Left renal pelvis (tissue), 4 donors: ENCODE measurements around the gene GALNT5. TPM values are rescaled to one million over a fixed set of nuclear protein-coding genes. Genes with fewer than 3 reads are reported as not detected.
"Not testable (repeated sequence)": the region's sequence is repeated elsewhere in the genome, so short reads cannot be mapped to it uniquely, and the experiment has no call there.

Experiments used
- DNase-seq, 4 donors: peaks; one replicate each; pipeline ENCODE4 v3.0.0-alpha.2; 2013; ENCODE audit warnings: low read depth in 4 of 4, low spot score in 3 of 4
- polyA plus RNA-seq, 4 donors: library from polyadenylated mRNA; unstranded; fragments of 120-200 nt; gene quantifications; one replicate each; pipeline ENCODE4 v1.2.1, GENCODE V29; 2013; ENCODE audit not compliant: insufficient read length in 4 of 4

The GALNT5 gene
- polyA plus RNA-seq, 4 donors: 0.44 to 5.4 (median 0.75) TPM

DNA sequence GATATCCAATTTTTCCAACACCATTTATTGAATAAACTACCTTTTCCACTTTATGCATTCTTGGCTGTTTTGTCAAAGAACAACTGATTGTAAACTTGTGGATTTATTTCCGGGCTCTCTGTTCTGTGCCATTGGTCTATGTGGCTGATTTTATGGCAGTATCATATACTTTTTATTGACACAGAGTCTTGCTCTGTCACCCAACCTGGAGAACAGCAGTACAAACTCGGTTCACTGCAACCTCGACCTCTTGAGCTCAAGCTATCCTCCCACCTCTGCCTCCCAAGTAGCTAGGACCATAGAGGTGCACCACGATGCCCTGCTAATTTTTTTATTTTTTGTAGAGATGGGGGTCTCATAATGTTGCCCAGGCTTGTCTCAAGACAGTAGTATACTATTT, 6.7 kb upstream of the GALNT5 start:
- no peak for DNase-seq

DNA sequence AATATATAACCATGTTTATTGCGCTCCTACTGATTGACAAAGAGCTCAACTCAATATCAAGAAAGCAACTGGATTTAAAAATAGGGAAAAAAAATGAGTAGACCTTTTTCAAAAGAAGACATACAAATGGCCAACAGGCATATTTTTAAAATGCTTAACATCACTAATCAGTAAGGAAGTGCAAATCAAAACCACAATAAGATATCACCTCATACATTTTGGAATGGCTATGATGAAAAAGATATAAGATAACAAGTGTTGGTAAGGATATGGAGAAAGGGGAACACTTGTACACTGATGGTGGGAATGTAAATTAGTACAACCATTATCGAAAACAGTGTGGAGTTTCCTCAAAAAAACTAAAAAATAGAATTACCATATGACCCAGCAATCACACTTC, 5.6 kb upstream of the GALNT5 start:
- no peak for DNase-seq

DNA sequence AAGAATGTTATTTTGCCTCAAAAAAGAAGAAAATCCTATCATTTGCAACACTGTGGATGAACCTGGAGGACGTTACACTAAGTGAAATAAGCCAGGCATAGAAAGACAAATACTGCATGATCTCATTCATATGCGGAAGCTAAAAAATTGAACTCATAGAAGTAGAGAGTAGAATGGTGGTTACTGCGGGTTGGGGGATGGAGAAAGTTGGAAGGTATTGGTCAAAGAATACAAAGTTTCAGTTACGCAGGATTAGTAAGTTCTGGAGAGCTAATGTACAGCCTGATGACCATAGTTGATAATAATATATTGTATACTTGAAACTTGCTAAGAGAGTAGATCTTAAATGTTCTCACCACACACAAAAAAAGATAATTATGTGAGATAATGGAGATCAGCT, 5.0 kb upstream of the GALNT5 start:
- DNase-seq: no peak

GRCh38 chr2:157254041-157254440, 3.5 kb upstream of the GALNT5 start:
- DNase-seq: no peak

DNA sequence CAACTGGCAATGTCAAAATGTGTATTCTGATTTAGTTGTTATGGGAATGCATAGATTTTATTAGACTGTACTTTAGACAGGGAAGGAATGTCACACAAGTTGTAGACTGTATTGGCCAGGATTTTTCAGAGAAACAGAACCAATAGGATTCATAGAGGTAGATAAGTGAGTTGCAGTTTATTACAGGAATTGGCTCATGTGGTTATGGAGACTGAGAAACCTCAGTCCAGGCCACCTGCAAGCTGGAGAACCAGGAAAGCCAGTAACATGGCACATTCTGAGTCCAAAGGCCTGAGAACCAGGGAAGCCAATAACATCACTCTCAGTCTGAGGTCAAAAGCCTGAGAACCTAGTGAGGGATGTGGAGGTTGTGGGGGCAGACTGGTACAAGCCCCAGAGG, 1.8 kb upstream of the GALNT5 start:
- DNase-seq: no peak

GRCh38 chr2:157256626-157257025, 879 bp upstream of the GALNT5 start:
- DNase-seq: no peak

DNA sequence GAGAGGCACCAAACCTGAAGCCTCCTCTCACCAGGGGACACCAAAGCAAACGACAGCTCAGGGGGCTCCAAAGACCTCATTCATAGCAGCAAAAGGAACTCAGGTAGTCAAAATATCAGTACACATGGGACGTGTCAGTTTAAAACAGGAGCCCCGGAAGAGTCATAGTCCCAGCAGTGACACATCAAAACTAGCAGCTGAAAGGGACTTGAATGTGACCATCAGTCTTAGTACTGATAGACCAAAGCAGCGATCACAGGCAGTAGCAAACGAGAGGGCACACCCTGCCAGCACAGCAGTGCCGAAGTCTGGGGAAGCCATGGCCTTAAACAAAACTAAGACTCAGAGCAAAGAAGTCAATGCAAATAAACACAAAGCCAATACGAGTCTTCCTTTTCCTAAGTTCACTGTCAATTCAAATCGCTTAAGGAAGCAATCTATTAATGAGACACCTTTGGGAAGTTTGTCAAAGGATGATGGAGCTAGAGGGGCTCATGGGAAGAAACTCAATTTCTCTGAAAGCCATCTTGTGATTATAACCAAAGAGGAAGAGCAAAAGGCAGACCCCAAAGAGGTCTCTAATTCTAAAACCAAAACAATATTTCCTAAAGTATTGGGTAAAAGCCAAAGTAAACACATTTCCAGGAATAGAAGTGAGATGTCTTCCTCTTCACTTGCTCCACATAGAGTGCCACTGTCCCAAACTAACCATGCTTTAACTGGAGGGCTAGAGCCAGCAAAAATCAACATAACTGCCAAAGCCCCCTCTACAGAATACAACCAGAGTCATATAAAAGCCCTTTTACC, 1.2 kb downstream of the GALNT5 start:
- no peak for DNase-seq

- DNase-seq: no peak
These were observed 1.9 kb downstream of the GALNT5 start for GRCh38 chr2:157259386-157259785.

DNA sequence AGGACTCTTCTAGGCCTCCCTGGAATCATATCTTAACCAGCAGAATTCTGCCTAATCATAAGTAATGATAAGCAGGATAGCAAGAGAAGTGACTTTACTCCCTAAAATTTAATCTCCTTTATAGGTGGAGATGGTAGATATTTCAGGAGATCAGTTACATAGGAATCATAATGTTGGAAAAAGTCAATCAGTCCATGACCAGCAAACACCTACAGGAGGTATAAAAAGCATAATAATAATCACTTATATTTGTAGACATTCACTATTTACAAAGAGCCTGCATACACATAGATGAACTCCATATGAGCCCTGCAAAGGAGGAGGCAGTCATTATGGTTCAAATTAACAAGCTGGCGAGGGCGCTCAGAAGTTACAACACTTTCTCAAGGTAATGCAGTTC, 2.5 kb downstream of the GALNT5 start:
- no peak for DNase-seq

- DNase-seq: no peak
These were observed 3.2 kb downstream of the GALNT5 start for GRCh38 chr2:157260533-157261198.

GRCh38 chr2:157261199-157261782, 3.8 kb downstream of the GALNT5 start:
- DNase-seq: peak in 1 of 4 donors; percentile 7

GRCh38 chr2:157262248-157262647, 4.7 kb downstream of the GALNT5 start:
- no peak for DNase-seq

DNA sequence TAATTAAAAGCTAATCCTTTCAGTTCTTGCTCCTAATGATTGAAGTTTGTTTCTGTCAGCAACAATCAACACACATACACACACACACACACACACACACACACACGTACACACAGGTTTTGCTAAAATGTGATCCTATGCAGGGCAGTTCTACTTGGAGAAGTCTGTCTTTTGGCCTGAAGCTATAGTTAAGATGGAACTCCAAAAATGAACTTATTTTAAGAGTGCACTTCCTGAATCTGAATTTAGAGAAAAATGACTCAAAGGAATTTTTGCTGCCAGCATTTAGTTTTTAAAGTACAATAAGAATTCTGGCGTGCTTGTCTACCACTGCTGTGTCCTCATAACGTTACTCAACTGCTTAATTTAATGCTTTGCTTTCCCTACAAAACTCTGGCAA, 6.6 kb downstream of the GALNT5 start:
- no peak for DNase-seq

DNA sequence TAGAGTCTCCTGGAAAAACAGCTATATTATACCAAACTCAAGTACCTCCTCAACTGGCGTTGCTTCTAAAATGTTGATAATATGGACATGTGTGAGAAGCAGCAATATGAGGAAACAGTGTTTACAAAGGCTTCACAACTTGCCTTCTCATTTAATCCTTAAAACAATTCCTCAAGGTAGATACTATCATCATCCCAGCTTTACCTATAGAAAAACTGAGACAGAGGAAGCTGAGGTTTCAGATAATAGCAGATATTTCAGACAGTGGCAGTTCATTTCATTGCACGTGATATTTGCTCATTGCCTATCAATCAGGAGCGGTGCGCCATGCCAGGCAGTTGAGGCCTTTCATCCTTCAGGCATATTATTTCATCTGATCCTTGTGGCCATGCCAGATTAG, 8.3 kb downstream of the GALNT5 start:
- no peak for DNase-seq

GRCh38 chr2:157267476-157267875, 10.0 kb downstream of the GALNT5 start:
- no peak for DNase-seq

- DNase-seq: no peak
These were observed 11.6 kb downstream of the GALNT5 start for GRCh38 chr2:157269060-157269459.

DNA sequence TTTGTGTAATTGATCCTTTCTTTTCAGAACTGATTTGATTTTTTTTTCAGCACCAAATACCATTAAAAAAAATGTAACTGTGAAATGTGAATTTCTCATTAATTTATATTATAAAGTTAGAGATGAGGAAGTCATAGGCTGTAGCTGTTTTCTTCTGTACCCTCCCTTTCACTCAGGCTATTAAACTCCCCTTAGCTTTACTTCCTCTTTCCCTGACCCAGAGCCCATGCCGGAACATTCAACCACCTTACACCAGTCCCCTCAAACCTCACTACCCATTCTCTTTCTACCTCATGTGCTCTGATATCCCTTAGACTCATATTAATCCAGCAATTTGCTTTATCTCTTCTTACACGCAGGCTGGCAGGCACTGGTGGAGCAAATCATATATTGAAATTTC, 12.4 kb downstream of the GALNT5 start:
- DNase-seq: no peak

DNA sequence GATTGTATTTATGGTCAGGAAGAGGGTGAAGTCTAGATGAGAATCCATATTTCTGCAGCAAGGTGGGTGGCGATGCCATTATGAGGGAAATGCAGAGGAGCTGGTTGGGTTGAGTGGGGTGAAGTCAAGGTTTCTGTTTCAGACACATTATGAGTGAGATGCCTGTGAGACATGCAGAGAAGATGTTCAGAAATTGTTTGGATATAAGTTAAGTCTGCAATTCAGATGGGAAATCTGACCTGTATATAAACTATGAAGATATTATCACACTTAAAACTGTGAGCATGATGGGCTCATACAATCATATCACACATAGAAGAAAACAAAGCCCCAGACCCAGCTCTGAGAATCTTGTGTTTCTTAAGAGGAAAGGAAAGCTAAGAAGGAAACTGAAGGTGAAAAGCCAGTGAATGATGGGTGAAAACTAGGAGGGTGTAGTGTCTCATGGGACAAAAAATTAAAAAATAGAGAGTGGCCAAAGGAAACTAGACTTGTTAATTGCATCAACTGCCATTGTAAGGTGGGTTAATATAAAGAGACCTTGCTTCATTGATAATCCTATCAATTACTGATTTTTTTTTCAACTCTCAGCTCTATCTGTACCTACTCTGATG, 14.2 kb downstream of the GALNT5 start:
- no peak for DNase-seq

- DNase-seq: not testable (repeated sequence)
These were observed 21.8 kb downstream of the GALNT5 start for GRCh38 chr2:157279311-157279710.

DNA sequence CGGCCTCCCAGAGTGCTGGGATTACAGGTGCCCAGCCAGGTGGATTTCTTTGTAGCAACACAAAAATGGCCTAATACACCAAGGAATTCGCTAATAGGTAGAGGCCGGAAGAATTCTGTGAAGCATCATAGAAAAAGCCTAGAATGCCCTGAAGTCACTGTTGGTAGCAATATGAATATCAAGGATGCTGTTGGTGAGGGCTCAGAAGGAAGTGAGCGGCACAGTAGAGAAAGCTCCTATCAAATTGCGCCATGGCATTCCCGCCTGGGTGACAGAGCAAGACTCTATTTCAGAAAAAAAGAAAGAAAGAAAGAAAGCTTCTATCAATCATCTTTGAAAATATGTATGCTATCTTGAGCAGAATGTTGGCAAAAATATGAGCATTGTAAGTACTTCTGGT, 23.8 kb downstream of the GALNT5 start:
- no peak for DNase-seq

GRCh38 chr2:157283468-157283867, 26.0 kb downstream of the GALNT5 start:
- no peak for DNase-seq

DNA sequence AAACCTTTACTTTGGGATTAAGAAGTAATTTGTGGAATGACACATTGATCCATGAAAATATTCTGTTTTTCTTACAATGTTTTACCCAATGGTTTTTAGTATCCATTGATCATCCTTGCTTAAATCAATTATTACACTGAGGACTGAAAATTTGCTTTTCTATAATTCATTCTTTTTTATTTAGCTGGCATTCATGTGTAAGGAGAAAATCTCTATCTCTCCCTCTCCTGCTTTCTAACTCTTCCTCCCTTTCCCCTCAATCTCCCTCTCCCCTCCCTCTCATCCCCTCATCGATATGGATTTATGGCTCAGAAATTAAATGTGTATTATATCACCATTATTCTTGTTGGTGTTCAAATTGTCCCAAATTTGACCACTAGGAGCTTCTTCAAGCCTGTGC, 29.7 kb downstream of the GALNT5 start:
- no peak for DNase-seq
